Chondrocyte (in vitro differentiated cells): ENCODE data around the gene NECTIN4. TPM values are rescaled to one million over a fixed set of nuclear protein-coding genes. Genes with fewer than 3 reads are reported as not detected.

Experiments used
- DNase-seq: peaks from one replicate; pipeline ENCODE4 v3.0.0; 2021; ENCODE audit warnings: mixed read lengths, low spot score
- H3K27ac Mint-ChIP-seq: one replicate; pipeline ENCODE4 v1.8.0; 2021; ENCODE audit warnings: mild to moderate bottlenecking, moderate library complexity, mixed read lengths; ENCODE audit not compliant: unreplicated experiment
- H3K27me3 Mint-ChIP-seq: 2 replicates; pipeline ENCODE4 v1.8.0; 2021; ENCODE audit warnings: low read depth, mixed read lengths
- H3K36me3 Mint-ChIP-seq: 2 replicates; pipeline ENCODE4 v1.8.0; 2021; ENCODE audit warnings: low read depth, mixed read lengths
- H3K4me1 Mint-ChIP-seq: 2 replicates; pipeline ENCODE4 v1.8.0; 2021; ENCODE audit warnings: low read depth, mild to moderate bottlenecking, mixed read lengths
- H3K4me3 Mint-ChIP-seq: one replicate; pipeline ENCODE4 v1.8.0; 2021; ENCODE audit warnings: mild to moderate bottlenecking, moderate library complexity, mixed read lengths; ENCODE audit not compliant: unreplicated experiment
- H3K9me3 Mint-ChIP-seq: 2 replicates; pipeline ENCODE4 v1.8.0; 2021; ENCODE audit warnings: low read depth, mixed read lengths
- CTCF ChIP-seq: fragments of 200-600 bp; sonication (generic); IDR thresholded peaks from 2 replicates; pipeline ENCODE4 v1.5.0; 2021; ENCODE audit warnings: antibody characterized with exemption, mild to moderate bottlenecking, moderate library complexity
- long read RNA-seq: library from polyadenylated mRNA; stranded (forward); transcript quantifications from one replicate; pipeline ENCODE4 v2.0.0, GENCODE V29; 2021
- total RNA-seq: library from RNA; stranded (reverse); gene quantifications from 3 replicates; pipeline ENCODE4 v1.2.1, GENCODE V29; 2021

NECTIN4 gene
- total RNA-seq = 0.12 to 0.26 TPM (median 0.12 TPM) in 3 replicates
- long read RNA-seq = 0 reads

GRCh38 chr1:161089251-161089924, at the start of gene NECTIN4:
Gene NECTIN4 (minus strand): TSS chr1:161089558. CDS start chr1:161089296, 262 bp downstream.
- no peaks in the 10 kb centered on the region for H3K9me3 Mint-ChIP-seq
- peak; percentile 67 for DNase-seq
- H3K27me3 Mint-ChIP-seq = no peaks in the 10 kb centered on the region
- H3K4me3 Mint-ChIP-seq = no peak within 1 kb of the TSS
- H3K4me1 Mint-ChIP-seq = peaks cover 9% of the 10 kb centered on the region
- TF ChIP-seq CTCF = no peak
- no peak within 1 kb of the TSS for H3K27ac Mint-ChIP-seq
- H3K36me3 Mint-ChIP-seq = no peaks in the 10 kb centered on the region

DNA sequence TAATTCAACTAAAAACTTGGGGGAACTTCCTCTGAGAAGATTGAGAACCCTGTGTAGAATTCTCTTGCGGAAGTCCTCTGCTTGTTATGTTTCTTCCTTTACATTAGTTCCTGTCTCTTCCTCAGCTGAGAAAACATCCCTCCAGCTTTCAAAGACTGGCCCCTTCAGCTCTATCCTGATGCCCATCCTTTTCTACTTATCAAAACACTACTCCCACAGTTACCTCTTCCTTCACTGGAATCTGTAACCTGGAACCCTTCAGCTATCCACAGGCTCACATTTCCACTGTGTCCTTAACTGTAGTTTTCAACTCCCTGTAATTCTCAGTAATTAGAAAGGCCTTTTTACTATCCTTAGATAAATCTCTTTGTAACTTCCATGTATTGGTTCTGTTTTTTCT, 49.1 kb upstream of the NECTIN4 start:
- Mint-ChIP-seq H3K4me1 (no peaks in the 10 kb centered on the region), H3K36me3 (no peaks in the 10 kb centered on the region), H3K4me3 (no peak overlapping the region), H3K27me3 (no peaks in the 10 kb centered on the region), H3K9me3 (no peaks in the 10 kb centered on the region), H3K27ac (peak overlapping the region; percentile 49)
- no peak for TF ChIP-seq CTCF
- no peak for DNase-seq

GRCh38 chr1:161137881-161138280, 48.5 kb upstream of the NECTIN4 start:
- H3K4me1 Mint-ChIP-seq = no peaks in the 10 kb centered on the region
- TF ChIP-seq CTCF = no peak

GRCh38 chr1:161133220-161133740, 43.9 kb upstream of the NECTIN4 start:
- no peak overlapping the region for H3K27ac Mint-ChIP-seq
- no peaks in the 10 kb centered on the region for H3K27me3 Mint-ChIP-seq
- DNase-seq = no peak
- H3K4me3 Mint-ChIP-seq = no peak overlapping the region
- peaks cover 26% of the 10 kb centered on the region for H3K4me1 Mint-ChIP-seq
- no peaks in the 10 kb centered on the region for H3K9me3 Mint-ChIP-seq
- H3K36me3 Mint-ChIP-seq = peaks cover 4% of the 10 kb centered on the region
- TF ChIP-seq CTCF = no peak

More at GRCh38 chr1:161137881-161138280, 48.5 kb upstream of the NECTIN4 start:
- Mint-ChIP-seq H3K36me3 (no peaks in the 10 kb centered on the region), H3K9me3 (no peaks in the 10 kb centered on the region), H3K4me3 (no peak overlapping the region), H3K27me3 (no peaks in the 10 kb centered on the region), H3K27ac (no peak overlapping the region)
- DNase-seq = no peak

DNA sequence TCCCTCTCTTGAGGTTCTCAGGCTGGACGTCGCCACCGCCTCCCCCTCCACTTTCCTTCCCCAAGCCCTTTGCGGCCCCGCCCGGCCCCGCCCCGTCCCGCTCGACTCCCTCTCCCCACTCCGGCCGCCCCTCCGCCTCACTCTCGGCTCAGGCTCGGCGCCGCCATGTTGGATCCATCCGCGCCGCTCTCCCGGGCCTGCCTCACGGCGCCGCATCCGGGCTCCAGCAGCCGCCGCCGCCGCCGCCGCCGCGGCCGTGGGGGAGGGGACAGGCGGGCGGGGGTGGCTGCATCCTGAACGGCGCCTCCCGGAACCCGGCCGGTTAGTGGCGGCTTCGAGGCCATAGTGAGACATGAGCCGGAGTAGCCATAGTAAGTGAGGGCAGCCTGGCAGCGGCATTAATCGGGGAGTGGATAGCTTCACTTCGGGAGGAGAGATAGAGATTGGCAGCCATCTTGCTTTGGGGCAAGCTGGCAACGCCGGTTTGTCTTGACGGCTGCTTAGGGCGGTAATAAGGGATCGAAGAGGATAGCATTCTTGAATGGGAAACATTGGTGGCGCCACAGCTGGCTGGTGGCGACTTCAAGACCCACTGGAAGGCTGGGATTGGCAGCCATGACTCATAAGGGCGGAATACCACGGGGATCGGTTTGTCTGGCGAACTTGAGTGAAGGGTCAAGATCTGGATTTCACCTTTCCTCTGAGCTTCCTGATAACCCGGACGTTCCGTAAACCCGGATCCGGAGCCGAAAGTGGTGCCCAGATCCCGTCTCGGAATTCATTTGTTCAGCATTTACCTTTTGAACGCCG, 43.3 kb upstream of the NECTIN4 start, which contains the start of gene DEDD:
DEDD (minus strand) TSS at position 258 of the 810 bp plus-strand sequence. CDS start 8,205 bp downstream, outside the sequence.
- Mint-ChIP-seq H3K4me1 (peaks cover 31% of the 10 kb centered on the region), H3K27ac (no peak within 1 kb of the TSS), H3K9me3 (no peaks in the 10 kb centered on the region), H3K27me3 (no peaks in the 10 kb centered on the region), H3K4me3 (no peak within 1 kb of the TSS), H3K36me3 (peaks cover 6% of the 10 kb centered on the region)
- DNase-seq = peak; percentile 92
- peak; percentile 48 for TF ChIP-seq CTCF
